Activated CD8-positive, alpha-beta memory T cell treated with anti-CD3 and anti-CD28 coated beads for 48 hours (primary cell): ENCODE results near the gene LAMA1.

ENCODE experiments used
- DNase-seq, 3 experiments: peaks; one replicate each; pipeline ENCODE4 v3.0.0-alpha.2; 2020; ENCODE audit warnings: low read depth in 2 of 3, low spot score in 2 of 3

Gene LAMA1

GRCh38 chr18:6901286-6901926, 216.2 kb downstream of the LAMA1 start:
- DNase-seq: no peak

- no peak for DNase-seq
Measured at GRCh38 chr18:6891788-6892187, 225.8 kb downstream of the LAMA1 start.
